HL-60/S4 treated with phorbol 12-myristate 13-acetate at 8.2 ng/mL for 4 days and 3 days (cell line): ENCODE data around the gene IFIT1.
"Not testable (repeated sequence)": the region's sequence is repeated elsewhere in the genome, so short reads cannot be mapped to it uniquely, and the experiment has no call there.

Experiments
- in situ Hi-C: fragments of 300-500 bp; cut with MboI; formaldehyde crosslinking; loops from 2 replicates; pipeline ENCODE4 v1.15.0; 2022; ENCODE audit warnings: low sequenced_read_pairs

Gene IFIT1

GRCh38 chr10:89363729-89364442 lies 28.5 kb upstream of the IFIT1 start:
- in situ Hi-C loops: no loop called here

- in situ Hi-C loops: no loop called here
These were observed 27.9 kb upstream of the IFIT1 start for GRCh38 chr10:89364531-89364930.

GRCh38 chr10:89367529-89367928 lies 24.9 kb upstream of the IFIT1 start:
- in situ Hi-C loops: no loop called here

- in situ Hi-C loops: no loop called here
These were observed 24.3 kb upstream of the IFIT1 start for GRCh38 chr10:89368129-89368528.

GRCh38 chr10:89369156-89370105 lies 23.0 kb upstream of the IFIT1 start:
- in situ Hi-C loops: no loop called here

- in situ Hi-C loops: no loop called here
These were observed 21.3 kb upstream of the IFIT1 start for GRCh38 chr10:89371079-89371478.

- in situ Hi-C loops: no loop called here
These were observed 20.4 kb upstream of the IFIT1 start for GRCh38 chr10:89371987-89372386.

GRCh38 chr10:89373916-89374711 lies 18.3 kb upstream of the IFIT1 start:
- in situ Hi-C loops: no loop called here

GRCh38 chr10:89374713-89375141 lies 17.7 kb upstream of the IFIT1 start:
- in situ Hi-C loops: no loop called here

GRCh38 chr10:89377705-89378637 lies 14.5 kb upstream of the IFIT1 start, which contains the start of gene IFIT1B:
TSS of gene IFIT1B (plus strand) at chr10:89378056. CDS start at chr10:89378136, 80 bp downstream.
- in situ Hi-C loops: no loop called here

- in situ Hi-C loops: no loop called here
These were observed 13.3 kb upstream of the IFIT1 start for GRCh38 chr10:89379103-89379502.

GRCh38 chr10:89382757-89383156 lies 9.7 kb upstream of the IFIT1 start:
- in situ Hi-C loops: no loop called here

GRCh38 chr10:89384474-89385340 lies 7.7 kb upstream of the IFIT1 start:
- in situ Hi-C loops: no loop called here

- in situ Hi-C loops: no loop called here
These were observed 3.6 kb upstream of the IFIT1 start for GRCh38 chr10:89388806-89389205.

- in situ Hi-C loops: no loop called here
These were observed 3.2 kb upstream of the IFIT1 start for GRCh38 chr10:89389254-89389653.

GRCh38 chr10:89390476-89391225 lies 1.8 kb upstream of the IFIT1 start:
- in situ Hi-C loops: no loop called here

- in situ Hi-C loops: not testable (repeated sequence)
These were observed 1.2 kb upstream of the IFIT1 start for GRCh38 chr10:89391226-89391576.

GRCh38 chr10:89392974-89393373 lies 551 bp downstream of the IFIT1 start:
- in situ Hi-C loops: no loop called here
